Breast epithelium (tissue), 4 donors: Measurements from ENCODE around the gene ELMO2. TPM values are rescaled to one million over a fixed set of nuclear protein-coding genes. Genes with fewer than 3 reads are reported as not detected.
A peak's percentile ranks its signal among the peaks of the same experiment; 100 is the strongest.

ENCODE experiments used
- DNase-seq, 2 donors: peaks; one replicate each; pipeline ENCODE4 v3.0.0-alpha.2; 2019; ENCODE audit warnings: low spot score in 2 of 2
- H3K27ac ChIP-seq, 2 donors: fragments of 200-600 bp; sonication (generic) in 1 of 2; one replicate each; pipeline ENCODE4 v1.5.1; 2016 to 2019; ENCODE audit warnings: mild to moderate bottlenecking in 1 of 2
- H3K27me3 ChIP-seq, 2 donors: fragments of 200-600 bp; sonication (generic) in 1 of 2; one replicate each; pipeline versions ENCODE4 v1.5.1 to v1.6.0; 2017 to 2019; ENCODE audit warnings: control low read depth in 1 of 2, mild to moderate bottlenecking in 1 of 2
- H3K36me3 ChIP-seq: fragments of 200-600 bp; one replicate; pipeline ENCODE4 v1.5.1; 2019
- H3K4me1 ChIP-seq, 2 donors: fragments of 200-600 bp; sonication (generic); one replicate each; pipeline ENCODE4 v1.5.1; 2016 to 2019; ENCODE audit warnings: control low read depth in 1 of 2
- H3K4me3 ChIP-seq, 3 donors: fragments of 200-600 bp; sonication (generic); 1 replicate in 2 of 3; 2 replicates in 1 of 3; pipeline ENCODE4 v1.5.1; 2016 to 2019; ENCODE audit warnings: mild to moderate bottlenecking in 3 of 3, moderate library complexity in 2 of 3
- H3K9me3 ChIP-seq, 2 donors: fragments of 200-600 bp; sonication (generic) in 1 of 2; one replicate each; pipeline ENCODE4 v1.5.1; 2016 to 2019; ENCODE audit warnings: control low read depth in 1 of 2
- POLR2A ChIP-seq: fragments of 450-650 bp; IDR thresholded peaks from one replicate; pipeline ENCODE4 v1.6.1; 2016; ENCODE audit warnings: antibody characterized with exemption, mild to moderate bottlenecking, moderate library complexity
- POLR2AphosphoS5 ChIP-seq, 3 donors: sonication (generic); formaldehyde crosslinking; IDR thresholded peaks; one replicate each; pipeline ENCODE4 v1.6.1; 2017; ENCODE audit warnings: antibody characterized with exemption in 3 of 3
- intact Hi-C: fragments of 100-400 bp; cut with DNase I; formaldehyde crosslinking; loops from one replicate; pipeline ENCODE4 v1.15.1; 2023; ENCODE audit warnings: low total_unique reads
- total RNA-seq, 3 donors: library from RNA; depleted of rRNA; stranded (reverse); fragments of >200 nt; gene quantifications; one replicate each; pipeline ENCODE4 v1.1.0, GENCODE V29; 2016
- TF ChIP-seq, protein P1 (sequence below), 3 donors: fragments of 450-650 bp; IDR thresholded peaks; one replicate each; pipeline ENCODE4 v1.5.1; 2016 to 2017; ENCODE audit warnings: antibody characterized with exemption in 3 of 3, mild to moderate bottlenecking in 3 of 3, moderate library complexity in 3 of 3

The ELMO2 gene
- total RNA-seq, 3 donors from 2014 or later = 41.0 to 63.3 (median 50.8) TPM

DNA sequence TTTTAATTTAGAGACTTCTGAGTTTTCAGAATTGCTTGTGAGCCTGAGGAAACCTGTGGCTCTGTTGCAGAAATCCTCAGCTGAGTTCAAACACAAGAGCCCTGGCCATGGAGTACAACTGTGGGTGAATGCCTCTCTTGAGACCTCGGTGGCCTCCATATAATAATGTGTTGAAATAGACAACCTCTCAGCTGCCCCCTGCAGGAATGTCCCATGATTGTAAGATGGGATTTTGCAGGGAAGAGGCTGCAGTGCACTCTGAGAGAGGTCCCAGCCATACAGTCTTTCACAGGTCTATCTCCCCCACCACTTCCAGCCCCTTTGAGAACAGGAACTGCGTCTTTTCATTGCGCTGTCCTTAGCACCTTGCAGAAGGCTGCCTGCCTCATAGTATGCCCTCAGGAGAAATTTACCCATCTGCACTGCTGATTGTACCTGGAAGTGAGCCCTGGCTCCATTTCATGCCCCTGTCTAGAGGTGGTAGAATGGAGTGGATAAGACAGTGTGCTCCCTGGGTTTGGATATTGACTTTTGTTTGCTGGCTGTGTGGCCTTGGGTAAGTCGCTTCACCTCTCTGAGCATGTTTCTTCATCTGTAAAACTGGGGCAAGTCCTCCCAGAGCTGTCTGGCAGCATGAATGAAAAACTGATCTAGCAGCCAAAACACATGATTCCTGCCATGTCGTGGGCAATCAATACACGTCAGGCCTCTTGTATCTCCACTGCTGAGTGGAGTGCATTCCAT, 81.3 kb downstream of the ELMO2 start:
- Histone ChIP-seq H3K4me1 (peaks cover 0 to 4% of the 10 kb centered on the region in 2 donors), H3K4me3 (no peak overlapping the region), H3K36me3 (no peaks in the 10 kb centered on the region), H3K27me3 (peaks cover 0 to 9% of the 10 kb centered on the region in 2 donors), H3K9me3 (no peaks in the 10 kb centered on the region), H3K27ac (no peak overlapping the region)
- intact Hi-C loops = no loop called here
- no peak for DNase-seq
- TF ChIP-seq POLR2A = no peak
- TF ChIP-seq, protein P1, sequence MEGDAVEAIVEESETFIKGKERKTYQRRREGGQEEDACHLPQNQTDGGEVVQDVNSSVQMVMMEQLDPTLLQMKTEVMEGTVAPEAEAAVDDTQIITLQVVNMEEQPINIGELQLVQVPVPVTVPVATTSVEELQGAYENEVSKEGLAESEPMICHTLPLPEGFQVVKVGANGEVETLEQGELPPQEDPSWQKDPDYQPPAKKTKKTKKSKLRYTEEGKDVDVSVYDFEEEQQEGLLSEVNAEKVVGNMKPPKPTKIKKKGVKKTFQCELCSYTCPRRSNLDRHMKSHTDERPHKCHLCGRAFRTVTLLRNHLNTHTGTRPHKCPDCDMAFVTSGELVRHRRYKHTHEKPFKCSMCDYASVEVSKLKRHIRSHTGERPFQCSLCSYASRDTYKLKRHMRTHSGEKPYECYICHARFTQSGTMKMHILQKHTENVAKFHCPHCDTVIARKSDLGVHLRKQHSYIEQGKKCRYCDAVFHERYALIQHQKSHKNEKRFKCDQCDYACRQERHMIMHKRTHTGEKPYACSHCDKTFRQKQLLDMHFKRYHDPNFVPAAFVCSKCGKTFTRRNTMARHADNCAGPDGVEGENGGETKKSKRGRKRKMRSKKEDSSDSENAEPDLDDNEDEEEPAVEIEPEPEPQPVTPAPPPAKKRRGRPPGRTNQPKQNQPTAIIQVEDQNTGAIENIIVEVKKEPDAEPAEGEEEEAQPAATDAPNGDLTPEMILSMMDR (IDR thresholded peaks at IDR 0.05) = peak in 1 of 3 donors; percentile 11

DNA sequence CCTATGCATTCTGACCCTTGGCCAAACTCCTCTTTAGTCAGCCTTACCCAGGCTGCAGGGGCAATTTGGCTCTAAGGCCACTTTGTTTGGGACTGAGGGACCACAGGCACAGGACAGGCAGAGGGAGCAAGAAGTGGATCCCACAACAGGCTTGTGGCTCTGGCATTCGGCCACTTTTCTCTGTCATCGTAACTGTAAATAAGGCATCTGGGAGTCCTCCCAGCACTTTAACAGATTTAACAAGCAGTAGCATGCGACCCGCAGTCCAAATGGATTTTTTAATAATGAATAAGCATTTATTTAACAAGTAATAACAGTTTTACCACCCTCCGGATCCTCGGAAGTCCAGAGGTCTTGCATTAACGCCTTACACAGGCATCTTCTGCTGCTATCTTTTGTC, 82.0 kb downstream of the ELMO2 start:
- Histone ChIP-seq H3K9me3 (no peaks in the 10 kb centered on the region), H3K36me3 (no peaks in the 10 kb centered on the region), H3K27ac (no peak overlapping the region), H3K4me3 (no peak overlapping the region), H3K4me1 (no peaks in the 10 kb centered on the region), H3K27me3 (peaks cover 0 to 7% of the 10 kb centered on the region in 2 donors)
- no peak for DNase-seq
- intact Hi-C loops = no loop called here
- TF ChIP-seq, protein P1 (IDR thresholded peaks at IDR 0.05) = no peak
- TF ChIP-seq POLR2A (no peak), POLR2AphosphoS5 (IDR thresholded peaks at IDR 0.05) (no peak)

- Histone ChIP-seq H3K36me3 (no peaks in the 10 kb centered on the region), H3K27ac (no peak overlapping the region), H3K4me1 (no peaks in the 10 kb centered on the region), H3K9me3 (no peaks in the 10 kb centered on the region), H3K4me3 (no peak overlapping the region), H3K27me3 (peaks cover 0 to 7% of the 10 kb centered on the region in 2 donors)
- TF ChIP-seq POLR2AphosphoS5 (IDR thresholded peaks at IDR 0.05) (no peak), POLR2A (no peak)
- TF ChIP-seq, protein P1 (IDR thresholded peaks at IDR 0.05) = no peak
- intact Hi-C loops = no loop called here
- no peak for DNase-seq
Observed at GRCh38 chr20:46323557-46323956, 82.9 kb downstream of the ELMO2 start.

- no peak for TF ChIP-seq POLR2AphosphoS5 (IDR thresholded peaks at IDR 0.05)
- TF ChIP-seq POLR2A = no peak
- TF ChIP-seq, protein P1 (IDR thresholded peaks at IDR 0.05) = no peak
- H3K27me3 ChIP-seq = peaks cover 0 to 11% of the 10 kb centered on the region in 2 donors
Observed at GRCh38 chr20:46322641-46323040, 83.8 kb downstream of the ELMO2 start.

GRCh38 chr20:46317685-46318177, 88.7 kb downstream of the ELMO2 start:
- intact Hi-C loops = no loop called here
- no peaks in the 10 kb centered on the region for H3K4me1 ChIP-seq
- H3K9me3 ChIP-seq = no peaks in the 10 kb centered on the region
- H3K27ac ChIP-seq = no peak overlapping the region
- no peak for DNase-seq
- H3K36me3 ChIP-seq = no peaks in the 10 kb centered on the region
- H3K4me3 ChIP-seq = no peak overlapping the region
- H3K27me3 ChIP-seq = peaks cover 0 to 57% of the 10 kb centered on the region in 2 donors
- TF ChIP-seq, protein P1 (IDR thresholded peaks at IDR 0.05) = no peak
- TF ChIP-seq POLR2A (no peak), POLR2AphosphoS5 (IDR thresholded peaks at IDR 0.05) (no peak)

More at GRCh38 chr20:46322641-46323040, 83.8 kb downstream of the ELMO2 start:
- H3K9me3 ChIP-seq = no peaks in the 10 kb centered on the region
- no peak for DNase-seq
- H3K4me3 ChIP-seq = no peak overlapping the region
- no peak overlapping the region for H3K27ac ChIP-seq
- H3K36me3 ChIP-seq = no peaks in the 10 kb centered on the region
- intact Hi-C loops = no loop called here
- no peaks in the 10 kb centered on the region for H3K4me1 ChIP-seq
